Spleen (tissue), 7 donors: ENCODE data around the gene C19orf73.

Experiments used
- CTCF ChIP-seq, 11 experiments: fragments of 200-600 bp in 7 of 11; fragments of 450-650 bp in 4 of 11; sonication (generic) in 4 of 11; IDR thresholded peaks in 8 of 11; conservative IDR thresholded peaks in 3 of 11; 1 replicate in 7 of 11; 2 replicates in 4 of 11; pipeline versions ENCODE4 v1.4.0 to v1.8.0; 2016 to 2021; ENCODE audit warnings: antibody characterized with exemption in 11 of 11, inconsistent platforms in 4 of 11, mild to moderate bottlenecking in 1 of 11
- POLR2A ChIP-seq, 3 donors: fragments of 450-650 bp; IDR thresholded peaks; one replicate each; pipeline ENCODE4 v1.5.1; 2017; ENCODE audit warnings: antibody characterized with exemption in 3 of 3, mild to moderate bottlenecking in 1 of 3
- donor health status: DM: no; HTN: no; CAD: no; lungs with moderate emphysema.
- donor health status: DM: no; HTN: no; CAD: no.
- donor health status: DM: no; HTN: no; CAD: no.

- TF ChIP-seq CTCF (IDR thresholded peaks at IDR 0.05 in 8 of 11, conservative IDR thresholded peaks at IDR 0.05 in 3 of 11) (no peak), POLR2A (IDR thresholded peaks at IDR 0.05) (no peak)
Observed at GRCh38 chr19:49086296-49086695, 32.6 kb downstream of the C19orf73 start.
